GM12875 (cell line): ENCODE data around the gene SLC19A1.
"Not testable (repeated sequence)": the region's sequence is repeated elsewhere in the genome, so short reads cannot be mapped to it uniquely, and the experiment has no call there.

Source experiments
- H3K4me3 ChIP-seq: one replicate; pipeline ENCODE4 v1.5.1; 2011; ENCODE audit warnings: low read depth, low read length, control low read depth
- CTCF ChIP-seq: IDR thresholded peaks from 2 replicates; pipeline ENCODE4 v1.5.1; 2011; ENCODE audit warnings: low read depth, mild to moderate bottlenecking, control low read depth, inconsistent platforms, low read length, moderate library complexity, borderline replicate concordance; ENCODE audit not compliant: insufficient read depth

SLC19A1 gene

GRCh38 chr21:45528028-45528705 lies 14.1 kb downstream of the SLC19A1 start:
- no peak for TF ChIP-seq CTCF
- no peak overlapping the region for H3K4me3 ChIP-seq

DNA sequence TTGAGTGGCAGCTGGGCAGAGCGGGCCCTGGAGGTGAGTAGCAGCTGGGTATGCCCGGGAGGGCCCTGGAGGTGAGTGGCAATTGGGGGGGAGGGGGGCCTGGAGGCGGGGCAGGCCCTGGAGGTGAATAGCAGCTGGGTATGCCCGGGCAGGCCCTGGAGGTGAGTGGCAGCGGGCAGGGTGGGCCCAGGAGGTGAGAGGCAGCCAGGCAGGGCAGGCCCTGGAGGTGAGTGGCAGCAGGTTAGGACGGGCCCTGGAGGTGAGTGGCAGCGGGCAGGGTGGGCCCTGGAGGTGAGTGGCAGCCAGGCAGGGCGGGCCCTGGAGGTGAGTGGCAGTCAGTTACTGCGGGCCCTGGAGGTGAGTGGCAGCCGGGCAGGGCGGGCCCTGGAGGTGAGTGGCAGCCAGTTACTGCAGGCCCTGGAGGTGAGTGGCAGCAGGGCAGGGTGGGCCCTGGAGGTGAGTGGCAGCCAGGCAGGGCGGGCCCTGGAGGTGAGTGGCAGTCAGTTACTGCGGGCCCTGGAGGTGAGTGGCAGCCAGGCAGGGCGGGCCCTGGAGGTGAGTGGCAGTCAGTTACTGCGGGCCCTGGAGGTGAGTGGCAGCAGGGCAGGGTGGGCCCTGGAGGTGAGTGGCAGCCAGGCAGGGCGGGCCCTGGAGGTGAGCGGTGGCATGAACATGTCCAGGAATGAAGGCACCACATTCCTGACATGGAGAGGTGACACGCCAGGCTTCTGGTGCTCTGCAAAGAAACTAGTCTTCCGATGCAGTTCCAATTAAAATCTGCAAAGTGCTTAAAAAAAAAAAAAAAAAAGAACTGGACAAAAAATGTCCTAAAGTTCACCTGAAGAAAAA lies 14.9 kb downstream of the SLC19A1 start:
- H3K4me3 ChIP-seq, result not testable (repeated sequence)

- no peak for TF ChIP-seq CTCF
Measured at GRCh38 chr21:45525910-45526306, 16.3 kb downstream of the SLC19A1 start.

DNA sequence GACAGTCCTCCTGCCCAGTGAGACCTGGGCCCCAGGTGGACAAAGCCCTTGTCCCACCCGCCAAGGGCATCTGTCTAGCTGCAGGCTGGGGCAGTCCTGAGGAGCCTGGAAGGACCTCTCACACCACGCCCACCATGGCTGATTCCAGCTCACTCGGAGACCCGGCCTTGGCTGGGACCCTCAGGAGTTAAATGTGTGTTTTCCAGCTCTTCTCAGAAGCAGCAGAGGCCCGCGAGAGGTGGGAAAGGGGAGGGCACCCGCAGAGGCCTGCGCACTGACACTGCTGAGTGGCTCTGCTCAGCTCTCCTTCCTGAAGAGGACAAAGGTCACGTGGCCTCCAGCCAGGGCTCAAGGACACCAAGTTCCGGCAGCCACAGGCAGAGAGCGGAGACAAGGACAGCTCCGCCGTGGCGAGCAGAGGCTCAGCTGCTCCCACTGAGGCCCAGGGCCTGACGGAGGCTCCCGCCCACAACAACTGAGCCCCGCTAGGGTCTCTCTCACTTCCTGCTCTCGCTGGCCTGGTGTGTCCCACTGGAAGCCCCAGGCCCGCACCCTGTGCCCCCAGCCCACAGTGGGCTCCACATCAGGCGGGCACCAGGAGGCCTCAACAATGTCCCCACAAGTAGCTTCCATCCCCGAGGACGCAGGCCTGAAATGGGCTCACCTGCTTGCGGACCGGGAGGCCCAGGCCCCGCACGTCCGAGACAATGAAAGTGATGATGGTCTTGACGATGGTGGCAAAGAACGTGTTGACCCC lies 16.9 kb downstream of the SLC19A1 start:
- no peak overlapping the region for H3K4me3 ChIP-seq
- no peak for TF ChIP-seq CTCF

More at GRCh38 chr21:45525910-45526306, 16.3 kb downstream of the SLC19A1 start:
- H3K4me3 ChIP-seq, result no peak overlapping the region

DNA sequence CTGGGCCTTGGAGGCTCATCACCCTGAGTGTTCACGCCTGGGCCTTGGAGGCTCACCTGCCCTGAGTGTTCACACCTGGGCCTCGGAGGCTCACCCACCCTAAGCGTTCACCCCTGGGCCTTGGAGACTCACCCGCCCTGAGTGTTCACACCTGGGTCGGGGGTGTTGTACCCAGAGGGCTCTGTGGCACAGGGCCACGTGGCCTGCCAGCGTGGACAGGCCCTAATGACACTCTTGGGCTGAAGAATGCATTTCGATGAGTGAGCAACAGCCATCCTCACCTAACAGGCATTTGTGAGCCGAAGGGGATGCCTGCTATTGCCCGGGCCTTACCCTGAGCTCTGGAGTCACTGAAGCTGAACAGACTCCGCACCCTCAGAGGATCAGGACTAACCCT lies 17.5 kb downstream of the SLC19A1 start:
- TF ChIP-seq CTCF, result no peak

GRCh38 chr21:45523411-45524101 lies 18.7 kb downstream of the SLC19A1 start:
- no peak for TF ChIP-seq CTCF
- no peak overlapping the region for H3K4me3 ChIP-seq

More for the DNA sequence above, 17.5 kb downstream of the SLC19A1 start:
- H3K4me3 ChIP-seq, result no peak overlapping the region

DNA sequence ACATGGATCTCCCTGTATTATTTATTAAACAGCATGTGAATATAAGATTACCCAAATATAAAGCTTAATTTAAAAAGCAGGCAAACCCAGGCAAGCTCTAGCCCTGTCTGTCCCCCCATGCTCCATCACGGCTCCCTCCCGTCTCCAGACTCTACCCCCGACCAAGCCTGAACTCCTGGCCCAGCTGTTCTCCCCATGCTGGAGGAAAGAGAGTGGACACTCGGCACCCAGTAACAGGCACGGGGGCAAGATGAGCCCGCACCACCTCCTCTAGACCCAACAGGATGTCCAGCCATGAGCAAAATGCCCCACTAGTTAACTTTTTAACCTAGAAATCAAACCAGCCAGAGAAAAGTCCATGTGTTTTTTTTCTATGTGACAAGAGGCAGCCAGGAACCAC lies 19.3 kb downstream of the SLC19A1 start:
- H3K4me3 ChIP-seq, result no peak overlapping the region
- TF ChIP-seq CTCF, result no peak
